Anterior cingulate cortex (tissue), 58 donors: Measurements from ENCODE around the gene SLAMF1.
"Not testable (repeated sequence)": the region's sequence is repeated elsewhere in the genome, so short reads cannot be mapped to it uniquely, and the experiment has no call there.

ENCODE experiments used
- DNase-seq, 58 donors: peaks; one replicate each; lab custom pipeline; 2025; lab: John Stamatoyannopoulos, UW

Gene SLAMF1

DNA sequence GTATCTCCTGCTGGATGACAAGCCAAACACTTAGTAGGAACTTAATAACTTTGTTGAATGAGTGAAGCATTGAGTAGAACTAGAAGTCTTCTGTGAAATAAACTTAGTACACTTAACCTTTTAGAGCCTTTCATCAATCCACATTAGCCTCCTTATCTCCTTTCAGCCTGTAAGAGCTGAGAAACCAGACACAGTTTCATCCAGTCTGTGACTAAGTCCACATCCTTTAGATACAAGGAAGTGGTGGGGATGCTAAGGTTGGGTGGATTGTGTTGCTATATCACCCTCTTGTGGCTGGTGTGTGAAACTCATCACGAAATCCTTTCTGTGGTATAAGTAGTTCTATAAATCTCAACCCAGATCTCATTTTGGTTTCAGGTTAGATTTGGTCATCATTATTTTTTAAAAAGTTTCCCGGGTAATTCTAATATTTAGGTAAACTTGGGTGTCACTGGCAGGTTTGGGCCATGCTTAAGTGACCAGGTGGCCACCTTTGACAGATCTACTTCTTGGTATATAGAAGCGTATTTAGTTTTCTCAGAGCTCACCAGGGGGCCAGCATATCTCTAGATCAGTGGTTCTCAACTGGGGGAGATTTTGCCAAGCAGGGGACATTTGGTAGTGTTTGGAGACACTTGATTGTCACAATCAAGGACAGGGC, 39.7 kb downstream of the SLAMF1 start:
- DNase-seq: peak in 16 of 58 donors; percentile 0 to 61 (median 5)

DNA sequence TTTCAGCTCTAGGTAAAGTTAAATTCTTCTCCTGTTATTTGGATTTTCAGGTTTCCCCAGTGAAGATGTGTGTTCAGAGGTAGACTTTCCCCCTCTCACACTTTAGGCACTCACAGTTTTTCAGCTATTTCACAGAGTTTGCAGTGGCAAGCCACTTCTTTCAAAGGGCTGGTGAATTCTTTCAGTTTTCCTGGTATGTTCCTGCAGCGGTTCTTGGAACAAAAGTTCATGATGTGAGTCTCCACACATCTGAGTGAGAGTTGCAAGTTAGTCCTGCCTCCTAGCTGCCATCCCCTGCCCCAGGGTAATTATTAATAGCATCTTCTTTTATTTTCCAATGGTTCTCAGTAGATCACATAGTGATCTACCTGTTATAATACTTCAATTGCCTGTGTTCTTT, 40.2 kb downstream of the SLAMF1 start:
- no peak for DNase-seq

GRCh38 chr1:160605792-160606479, 40.9 kb downstream of the SLAMF1 start:
- DNase-seq: no peak

DNA sequence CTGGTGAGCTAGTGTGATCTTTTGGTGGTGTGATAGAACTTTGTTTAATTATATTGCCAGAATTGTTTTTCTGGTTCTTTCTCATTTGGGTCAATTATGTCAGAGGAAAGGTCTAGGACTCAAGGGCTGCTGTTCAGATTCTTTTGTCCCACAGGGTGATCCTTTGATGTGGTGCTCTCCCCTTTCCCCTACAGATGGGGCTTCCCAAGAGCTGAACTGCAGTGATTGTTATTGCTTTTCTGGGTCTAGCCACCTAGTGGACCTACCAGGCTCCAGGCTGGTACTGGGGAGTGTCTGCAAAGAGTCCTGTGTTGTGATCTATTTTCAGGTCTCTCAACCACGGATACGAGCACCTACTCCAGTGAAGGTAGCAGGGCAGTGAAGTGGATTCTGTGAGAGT, 41.6 kb downstream of the SLAMF1 start:
- no peak for DNase-seq

- no peak for DNase-seq
Measured at GRCh38 chr1:160597705-160598104, 49.1 kb downstream of the SLAMF1 start.

GRCh38 chr1:160597051-160597450, 49.8 kb downstream of the SLAMF1 start:
- DNase-seq: no peak

- no peak for DNase-seq
Measured at GRCh38 chr1:160590488-160590887, 56.4 kb downstream of the SLAMF1 start.

GRCh38 chr1:160588468-160588867, 58.4 kb downstream of the SLAMF1 start:
- DNase-seq: no peak

DNA sequence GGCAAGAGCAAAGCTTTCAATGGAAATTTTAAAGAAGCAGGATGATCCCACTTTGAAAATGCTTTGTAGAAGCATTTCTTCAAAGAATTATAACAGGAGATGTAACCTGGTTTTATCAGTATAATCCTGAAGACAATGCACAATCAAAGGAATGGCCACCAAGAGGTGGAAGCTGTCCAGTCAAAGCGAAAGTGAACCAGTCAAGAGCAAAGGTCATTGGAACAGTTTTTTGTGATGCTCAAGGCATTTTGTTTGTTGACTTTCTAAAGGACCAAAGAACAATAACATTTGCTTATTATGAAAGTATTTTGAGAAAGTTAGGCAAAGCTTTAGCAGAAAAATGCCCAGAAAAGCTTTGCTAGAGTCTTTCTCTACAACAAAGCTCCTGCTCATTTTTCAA, 62.1 kb downstream of the SLAMF1 start:
- no peak for DNase-seq

- not testable (repeated sequence) for DNase-seq
Measured at GRCh38 chr1:160582976-160583375, 63.9 kb downstream of the SLAMF1 start.

DNA sequence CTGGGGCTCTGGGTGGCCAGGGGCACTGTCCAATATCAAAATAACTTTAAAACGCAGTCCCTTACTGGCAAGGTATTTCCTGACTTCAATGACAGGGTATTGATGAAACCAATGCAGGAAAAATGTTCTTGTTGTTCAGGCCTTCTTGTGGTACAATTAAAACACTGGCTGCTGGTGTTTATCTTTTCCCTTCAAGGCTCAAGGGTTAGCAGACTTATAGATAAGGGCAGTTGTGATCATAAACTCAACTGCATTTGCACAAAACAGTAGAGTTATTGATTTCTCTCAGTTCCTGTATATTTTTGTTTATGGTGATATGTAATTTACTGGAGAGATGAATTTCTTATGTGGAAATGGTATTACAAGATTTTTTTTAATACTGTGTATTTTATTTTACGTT, 64.9 kb downstream of the SLAMF1 start:
- no peak for DNase-seq

DNA sequence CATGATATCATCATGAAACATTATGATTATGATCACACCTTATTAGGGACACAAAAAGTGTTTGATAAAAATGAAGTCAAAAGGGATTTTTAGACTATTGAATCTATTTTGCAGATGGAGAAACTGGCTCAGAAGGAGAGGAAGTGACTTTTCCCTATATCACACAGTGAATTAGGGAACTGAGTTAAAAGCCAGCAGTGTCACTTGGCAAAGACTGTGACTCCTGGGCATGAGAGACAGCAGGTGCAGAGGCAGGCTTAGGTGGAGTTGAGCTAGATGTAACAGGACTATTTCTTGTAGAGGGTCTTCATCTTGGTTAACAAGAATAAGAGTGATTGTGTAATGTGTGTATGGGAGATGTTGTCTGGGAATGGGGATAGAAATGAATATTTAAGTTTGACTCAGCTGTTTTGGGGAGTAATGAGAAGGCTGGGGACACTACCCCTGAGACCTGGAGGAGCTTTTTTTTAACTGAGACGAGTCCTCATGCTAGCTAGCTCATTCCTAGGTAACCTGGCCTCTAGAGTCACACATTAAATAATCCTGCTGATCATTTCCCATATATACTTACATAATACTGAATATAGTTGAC, 66.5 kb downstream of the SLAMF1 start:
- no peak for DNase-seq

- DNase-seq: no peak
Measured at GRCh38 chr1:160579216-160579701, 67.6 kb downstream of the SLAMF1 start, which contains the start of gene CD84. Gene CD84, minus strand, starts transcription at chr1:160579496. Its CDS starts 59 bp downstream, at chr1:160579437.

GRCh38 chr1:160578525-160579191, 68.2 kb downstream of the SLAMF1 start:
- no peak for DNase-seq

GRCh38 chr1:160578175-160578524, 68.7 kb downstream of the SLAMF1 start:
- no peak for DNase-seq

DNA sequence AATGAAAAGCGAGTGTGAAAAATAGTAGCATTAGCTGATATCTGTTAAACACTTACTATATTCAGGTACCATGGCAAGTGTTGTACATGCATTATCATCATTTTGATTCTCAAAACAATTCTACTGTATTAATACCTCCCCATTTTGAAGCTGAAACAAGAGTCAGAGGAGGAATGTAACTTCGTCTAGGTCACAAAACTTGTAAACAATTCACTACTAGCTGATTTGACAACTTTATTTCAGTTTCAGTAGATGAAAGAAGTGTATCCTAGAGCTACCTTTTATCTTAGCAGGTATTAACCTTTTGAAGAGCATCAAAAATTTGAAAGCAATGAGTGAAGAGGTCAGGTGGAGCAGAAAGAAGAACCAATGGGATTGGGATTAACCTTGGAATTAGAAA, 69.2 kb downstream of the SLAMF1 start:
- DNase-seq: no peak

GRCh38 chr1:160576884-160577283, 70.0 kb downstream of the SLAMF1 start:
- no peak for DNase-seq

- DNase-seq: no peak
Measured at GRCh38 chr1:160576390-160576789, 70.5 kb downstream of the SLAMF1 start.

- DNase-seq: peak in 12 of 58 donors; percentile 1 to 36 (median 9)
Measured at GRCh38 chr1:160575112-160575664, 71.7 kb downstream of the SLAMF1 start.

DNA sequence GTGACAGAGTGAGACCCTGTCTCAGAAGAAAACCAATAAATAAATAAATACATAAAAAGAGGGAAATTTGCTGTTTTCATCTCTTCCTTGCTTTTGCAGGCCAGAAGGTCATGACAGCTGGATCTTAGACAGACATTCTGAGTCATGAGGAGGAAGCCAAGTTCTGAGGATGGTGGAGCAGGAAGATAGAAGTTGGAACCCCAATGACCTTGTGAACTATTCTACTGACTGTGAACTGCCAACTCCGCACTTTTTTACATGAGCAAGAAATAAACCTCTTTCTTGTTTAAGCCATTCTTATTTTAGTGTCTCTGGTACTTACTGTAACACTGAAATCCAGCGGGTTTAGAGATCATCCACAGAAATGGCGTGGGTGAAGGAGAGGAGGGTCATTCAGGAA, 76.0 kb downstream of the SLAMF1 start:
- no peak for DNase-seq

DNA sequence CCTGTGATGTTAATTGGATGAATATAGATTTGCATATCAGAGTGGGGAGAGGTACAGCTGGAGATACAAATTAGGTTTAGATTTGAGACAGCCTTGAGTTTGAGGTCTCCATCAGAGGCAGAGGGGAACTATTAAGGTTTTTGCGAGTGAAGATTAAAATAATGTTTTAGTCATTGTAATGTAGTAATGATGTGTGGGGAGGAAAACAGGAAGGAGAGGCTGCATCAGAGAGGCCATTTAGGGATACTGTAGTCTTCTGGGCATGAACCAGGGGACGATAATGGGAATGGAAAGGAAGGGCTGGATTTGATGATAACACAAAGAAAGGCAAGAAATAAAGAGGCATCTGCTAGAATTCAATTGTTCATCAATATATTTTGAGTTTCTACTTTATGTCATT, 77.0 kb downstream of the SLAMF1 start:
- DNase-seq: no peak
